Ishikawa (cell line): ENCODE measurements around the gene RTN4RL1.

Source experiments
- CEBPB ChIP-seq: IDR thresholded peaks from 2 replicates; pipeline ENCODE4 v1.6.1; 2012
- CREB1 ChIP-seq: IDR thresholded peaks from 2 replicates; pipeline ENCODE4 v1.6.1; 2012; ENCODE audit warnings: low read depth
- EGR1 ChIP-seq: IDR thresholded peaks from 2 replicates; pipeline ENCODE4 v1.6.1; 2012
- EP300 ChIP-seq: IDR thresholded peaks from 2 replicates; pipeline ENCODE4 v1.6.1; 2012; ENCODE audit warnings: borderline replicate concordance
- FOXM1 ChIP-seq: IDR thresholded peaks from 2 replicates; pipeline ENCODE4 v1.6.1; 2012; ENCODE audit warnings: low read depth, borderline replicate concordance
- MAX ChIP-seq: IDR thresholded peaks from 2 replicates; pipeline ENCODE4 v1.6.1; 2012
- NFIC ChIP-seq: IDR thresholded peaks from 2 replicates; pipeline ENCODE4 v1.6.1; 2012
- RAD21 ChIP-seq: IDR thresholded peaks from 2 replicates; pipeline ENCODE4 v1.6.1; 2012; ENCODE audit warnings: low read depth
- REST ChIP-seq: IDR thresholded peaks from 2 replicates; pipeline ENCODE4 v1.6.1; 2012; ENCODE audit warnings: low read depth, mild to moderate bottlenecking
- TAF1 ChIP-seq: IDR thresholded peaks from 2 replicates; pipeline ENCODE4 v1.6.1; 2012; ENCODE audit warnings: low read depth, mild to moderate bottlenecking
- TCF12 ChIP-seq: IDR thresholded peaks from 2 replicates; pipeline ENCODE4 v1.6.1; 2012; ENCODE audit warnings: low read depth
- TEAD4 ChIP-seq: IDR thresholded peaks from 2 replicates; pipeline ENCODE4 v1.6.1; 2012
- USF1 ChIP-seq: IDR thresholded peaks from 2 replicates; pipeline ENCODE4 v1.6.1; 2012
- YY1 ChIP-seq: IDR thresholded peaks from 2 replicates; pipeline ENCODE4 v1.6.1; 2012; ENCODE audit warnings: low read depth
- ZBTB7A ChIP-seq: IDR thresholded peaks from 2 replicates; pipeline ENCODE4 v1.6.1; 2012; ENCODE audit warnings: low read depth

The RTN4RL1 gene

GRCh38 chr17:2068519-2069051, 43.5 kb upstream of the RTN4RL1 start:
- TF ChIP-seq CEBPB = no peak
- TF ChIP-seq TCF12 = no peak
- no peak for TF ChIP-seq REST
- TF ChIP-seq YY1 = no peak
- no peak for TF ChIP-seq RAD21
- no peak for TF ChIP-seq TAF1
- TF ChIP-seq EP300 = no peak
- TF ChIP-seq MAX = no peak
- TF ChIP-seq TEAD4 = no peak
- TF ChIP-seq USF1 = no peak
- TF ChIP-seq CREB1 = no peak
- TF ChIP-seq ZBTB7A = no peak
- TF ChIP-seq EGR1 = no peak
- TF ChIP-seq NFIC = no peak
- TF ChIP-seq FOXM1 = no peak

- no peak for TF ChIP-seq TAF1
- TF ChIP-seq FOXM1 = no peak
- no peak for TF ChIP-seq YY1
- TF ChIP-seq REST = no peak
- no peak for TF ChIP-seq EP300
- TF ChIP-seq MAX = no peak
- TF ChIP-seq TCF12 = no peak
- no peak for TF ChIP-seq CREB1
- TF ChIP-seq NFIC = no peak
- TF ChIP-seq CEBPB = no peak
- TF ChIP-seq ZBTB7A = no peak
- no peak for TF ChIP-seq USF1
- TF ChIP-seq TEAD4 = no peak
- no peak for TF ChIP-seq EGR1
- TF ChIP-seq RAD21 = no peak
These were observed 42.9 kb upstream of the RTN4RL1 start for GRCh38 chr17:2068031-2068518.

- peak; percentile 92 for TF ChIP-seq TCF12
- TF ChIP-seq ZBTB7A = no peak
- no peak for TF ChIP-seq USF1
- TF ChIP-seq EP300 = peak; percentile 87
- TF ChIP-seq RAD21 = no peak
- TF ChIP-seq TEAD4 = peak; percentile 84
- peak; percentile 93 for TF ChIP-seq NFIC
- TF ChIP-seq YY1 = no peak
- TF ChIP-seq REST = no peak
- TF ChIP-seq EGR1 = peak; percentile 81
- no peak for TF ChIP-seq CEBPB
- TF ChIP-seq MAX = peak; percentile 48; the same call in 1 of the 2 replicates
- TF ChIP-seq CREB1 = no peak
These were observed 42.5 kb upstream of the RTN4RL1 start for GRCh38 chr17:2067608-2068024.

- TF ChIP-seq CEBPB = no peak
These were observed 42.0 kb upstream of the RTN4RL1 start for GRCh38 chr17:2067048-2067561.
